HG02973 (cell line): ENCODE data around the gene LRRC4C.
A peak's percentile ranks its signal among the peaks of the same experiment; 100 is the strongest.

ENCODE experiments used
- ATAC-seq: cut with Tn5 transposase; IDR thresholded peaks from one replicate; pipeline ENCODE4 v1.9.1; 2021; ENCODE audit warnings: moderate library complexity; ENCODE audit not compliant: unreplicated experiment

Gene LRRC4C

GRCh38 chr11:41419901-41420300, 39.6 kb downstream of the LRRC4C start:
- no peak for ATAC-seq

- no peak for ATAC-seq
Measured at GRCh38 chr11:41414771-41415440, 44.5 kb downstream of the LRRC4C start.

DNA sequence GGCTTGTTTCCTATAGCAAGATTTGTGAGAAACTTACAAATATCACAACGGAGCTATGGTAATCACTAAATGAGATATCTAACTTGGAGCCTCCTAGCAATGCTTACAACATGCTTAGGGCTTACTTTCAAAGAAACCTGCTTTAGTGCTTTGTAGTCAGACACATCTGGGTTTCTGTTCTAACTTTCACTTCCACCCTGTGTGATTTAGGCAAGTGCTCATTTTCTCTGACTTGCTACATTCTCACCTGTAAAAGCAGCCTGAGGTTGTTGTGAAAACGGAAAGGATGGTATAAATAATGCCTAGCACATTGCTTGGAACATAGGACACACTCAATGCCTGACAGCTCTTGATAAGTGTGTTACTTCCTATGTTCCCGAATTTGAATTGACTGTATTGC, 45.6 kb downstream of the LRRC4C start:
- peak; percentile 78 for ATAC-seq

DNA sequence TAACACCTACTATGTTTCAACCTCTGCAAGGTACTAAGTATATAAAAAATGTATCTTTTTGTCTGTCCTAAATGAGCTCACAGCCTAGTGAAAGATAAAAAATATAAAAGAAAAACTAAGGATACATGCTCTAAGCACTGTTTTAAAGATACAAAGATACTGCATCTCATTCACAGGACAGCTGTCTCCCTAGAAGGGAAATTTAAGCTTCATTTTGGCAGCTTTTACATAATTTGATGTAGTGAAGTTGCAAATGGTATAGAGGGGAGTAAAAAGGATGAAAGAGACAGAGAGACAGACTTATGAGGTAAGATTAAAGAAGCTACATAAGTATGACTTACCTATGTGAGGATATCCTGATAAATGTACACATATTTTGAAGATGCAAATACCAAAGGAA, 53.6 kb downstream of the LRRC4C start:
- ATAC-seq: no peak

- no peak for ATAC-seq
Measured at GRCh38 chr11:41404109-41404508, 55.3 kb downstream of the LRRC4C start.

- ATAC-seq: no peak
Measured at GRCh38 chr11:41403458-41403857, 56.0 kb downstream of the LRRC4C start.

- ATAC-seq: no peak
Measured at GRCh38 chr11:41400819-41401382, 58.6 kb downstream of the LRRC4C start.

GRCh38 chr11:41400124-41400523, 59.3 kb downstream of the LRRC4C start:
- ATAC-seq: no peak

DNA sequence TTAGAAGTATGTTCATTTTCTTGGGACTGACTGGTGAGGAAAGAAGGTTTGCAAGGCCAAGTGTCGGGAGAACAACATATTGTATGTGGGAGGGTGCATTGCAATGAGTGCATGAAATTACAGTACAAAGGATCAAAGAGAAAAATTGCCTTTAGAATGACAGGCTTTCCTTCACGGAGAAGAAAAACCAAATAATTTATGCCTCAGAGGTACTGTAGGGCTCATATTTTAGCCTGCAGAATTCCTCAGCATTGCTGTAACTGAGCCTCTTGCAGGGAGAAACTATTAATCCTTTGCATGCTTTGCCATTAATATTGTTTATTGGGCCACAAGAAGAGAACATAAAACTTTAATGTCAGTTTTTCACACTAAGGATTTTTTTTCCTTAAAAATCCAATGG, 60.1 kb downstream of the LRRC4C start:
- ATAC-seq: no peak

- no peak for ATAC-seq
Measured at GRCh38 chr11:41398175-41398574, 61.3 kb downstream of the LRRC4C start.

DNA sequence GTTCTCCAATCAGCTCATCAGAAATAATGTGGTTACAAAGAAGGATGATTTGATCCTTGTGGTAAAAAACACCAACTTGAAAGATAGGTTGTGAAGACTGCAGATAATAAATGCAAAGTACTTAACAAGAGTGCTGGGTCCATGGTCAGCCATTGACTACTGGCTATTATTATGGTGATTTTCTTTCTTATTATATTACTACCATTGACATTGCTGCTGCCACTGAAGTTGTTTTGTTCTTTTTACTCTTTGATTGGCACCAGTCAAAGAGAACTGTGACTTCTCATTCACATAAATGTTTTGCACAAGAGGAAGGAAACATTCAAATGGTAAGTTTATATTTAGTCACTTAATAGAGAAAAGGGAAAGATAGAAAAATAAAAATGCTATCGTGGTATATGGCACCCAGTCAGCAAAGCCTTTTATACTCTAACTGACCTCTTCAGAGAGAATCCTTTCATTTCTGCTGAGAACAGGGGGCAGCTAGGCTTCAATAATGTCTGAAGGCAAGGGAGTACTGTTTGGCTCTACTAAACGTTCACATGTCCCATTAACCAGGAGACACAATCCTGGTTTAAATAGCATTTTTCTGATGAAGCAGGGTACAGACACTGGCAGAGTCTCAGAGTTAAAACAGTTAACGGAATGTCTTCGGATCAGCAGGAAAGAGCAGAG, 64.8 kb downstream of the LRRC4C start:
- ATAC-seq: no peak

GRCh38 chr11:41392596-41392995, 66.9 kb downstream of the LRRC4C start:
- no peak for ATAC-seq

GRCh38 chr11:41389623-41390130, 69.8 kb downstream of the LRRC4C start:
- ATAC-seq: no peak

DNA sequence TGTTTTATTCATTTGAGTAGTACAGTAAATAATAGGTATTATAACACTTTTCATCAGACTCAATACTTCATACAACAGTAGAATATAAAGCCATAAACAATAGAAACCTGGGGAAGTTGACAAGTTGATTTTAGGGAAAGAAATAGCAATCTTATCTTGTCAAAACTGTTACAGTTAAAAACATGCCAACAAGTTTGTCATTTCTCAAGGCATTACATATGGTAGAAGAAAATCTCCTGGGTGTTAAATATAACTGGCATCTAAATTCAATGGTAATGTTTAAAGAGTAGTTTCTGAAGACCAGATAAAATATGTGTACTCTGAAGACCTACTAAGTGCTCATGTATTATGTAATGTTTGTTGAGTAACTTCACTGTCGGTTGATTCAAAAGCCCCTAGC, 75.1 kb downstream of the LRRC4C start:
- ATAC-seq: no peak

DNA sequence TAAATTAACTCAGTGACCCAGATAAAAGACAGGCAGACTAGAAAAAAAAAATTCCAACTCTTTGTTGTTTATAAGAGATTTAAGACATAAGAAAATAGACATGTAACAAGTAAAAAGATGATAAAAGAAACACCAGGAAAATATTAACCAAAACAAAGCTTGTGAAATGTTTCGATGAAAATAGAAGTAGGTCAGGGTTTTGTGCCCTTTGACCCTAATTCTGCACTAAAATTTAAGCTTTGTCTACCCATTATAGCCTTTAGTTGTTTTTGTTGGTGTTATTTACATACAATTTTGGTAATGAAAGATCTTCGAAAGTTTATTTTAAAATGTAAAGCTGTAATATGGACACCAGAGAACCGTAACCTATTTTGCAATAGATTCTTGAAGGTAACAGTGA, 75.7 kb downstream of the LRRC4C start:
- ATAC-seq: no peak

GRCh38 chr11:41382927-41383326, 76.5 kb downstream of the LRRC4C start:
- no peak for ATAC-seq

DNA sequence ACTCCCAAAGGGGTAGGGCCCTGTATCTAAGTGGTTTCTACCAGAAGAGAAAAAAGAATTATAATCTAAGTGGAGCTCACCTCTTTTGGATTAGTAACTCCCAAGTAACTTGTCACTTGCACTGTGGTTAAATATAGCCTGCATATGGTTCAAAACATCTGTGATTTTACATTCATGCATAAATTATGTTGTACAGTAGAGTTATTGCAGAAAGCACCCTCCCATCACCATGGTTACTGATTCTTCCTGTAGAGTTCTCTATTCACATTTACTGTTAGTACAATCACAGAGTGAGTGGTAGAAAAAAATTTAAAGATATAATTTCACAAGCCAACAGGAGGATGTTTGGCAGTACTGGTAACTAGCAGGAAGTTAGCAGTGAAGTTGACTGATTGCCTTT, 80.4 kb downstream of the LRRC4C start:
- no peak for ATAC-seq

- ATAC-seq: no peak
Measured at GRCh38 chr11:41377709-41378394, 81.6 kb downstream of the LRRC4C start.

- no peak for ATAC-seq
Measured at GRCh38 chr11:41351825-41352224, 107.6 kb downstream of the LRRC4C start.

- no peak for ATAC-seq
Measured at GRCh38 chr11:41346042-41346441, 113.4 kb downstream of the LRRC4C start.

DNA sequence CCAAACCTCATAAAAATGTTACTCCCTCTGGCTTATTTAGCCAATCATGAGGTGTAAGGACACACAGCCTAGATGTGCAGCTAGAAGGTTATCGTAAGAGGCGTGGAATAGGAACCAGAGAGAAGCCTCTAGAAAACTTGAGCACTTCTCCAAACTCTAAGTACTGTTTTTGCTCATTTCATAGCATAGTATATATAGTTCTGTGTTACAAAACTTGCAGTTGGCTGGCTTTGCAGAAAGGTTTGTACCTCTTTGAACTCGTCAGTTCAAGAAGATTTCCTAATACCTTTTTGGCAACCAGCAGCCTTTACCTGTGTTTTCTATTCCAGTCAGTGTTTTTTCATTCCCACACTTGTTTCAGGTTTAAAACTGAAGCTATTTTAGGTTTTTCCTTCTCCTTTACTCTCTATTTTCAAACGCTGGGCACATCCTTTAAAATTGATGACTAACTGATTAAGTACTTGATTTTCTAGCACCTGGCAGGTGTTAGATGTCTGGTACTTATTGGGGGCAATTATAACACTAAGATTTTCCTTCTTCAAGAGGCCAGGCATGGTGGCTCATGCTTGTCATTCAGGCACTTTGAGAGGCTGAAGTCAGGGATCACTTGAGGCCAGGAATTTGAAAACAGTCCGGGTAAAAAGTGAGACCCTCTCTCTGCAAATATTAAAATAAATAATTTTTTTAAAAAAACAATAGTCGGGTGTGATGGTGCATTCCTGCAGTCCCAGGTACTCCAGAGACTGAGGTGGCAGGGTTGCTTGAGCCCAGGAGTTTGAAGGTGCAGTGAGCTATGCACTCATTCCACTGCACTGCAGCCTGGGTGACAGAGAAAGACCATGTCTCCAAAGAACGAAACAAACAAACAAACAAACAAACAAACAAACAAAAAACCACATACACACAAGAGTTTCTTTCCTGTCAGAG, 125.2 kb downstream of the LRRC4C start:
- no peak for ATAC-seq
